ENCODE measurements around the gene TPP1.

DNA sequence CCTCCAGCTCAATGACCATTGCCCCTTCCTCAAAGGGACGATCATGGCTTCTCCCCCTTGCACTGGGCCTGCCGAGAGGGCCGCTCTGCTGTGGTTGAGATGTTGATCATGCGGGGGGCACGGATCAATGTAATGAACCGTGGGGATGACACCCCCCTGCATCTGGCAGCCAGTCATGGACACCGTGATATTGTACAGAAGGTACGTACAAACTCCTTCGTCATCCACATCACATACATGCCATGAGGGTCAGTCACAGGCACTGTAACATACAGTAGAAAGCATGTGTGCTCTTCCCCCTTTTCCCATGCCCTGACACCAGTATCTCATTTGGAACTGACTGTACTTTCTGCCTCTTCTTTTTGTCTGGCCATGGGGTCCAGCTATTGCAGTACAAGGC is 11.2 kb downstream of the TPP1 start:
- TF ChIP-seq, protein P1, sequence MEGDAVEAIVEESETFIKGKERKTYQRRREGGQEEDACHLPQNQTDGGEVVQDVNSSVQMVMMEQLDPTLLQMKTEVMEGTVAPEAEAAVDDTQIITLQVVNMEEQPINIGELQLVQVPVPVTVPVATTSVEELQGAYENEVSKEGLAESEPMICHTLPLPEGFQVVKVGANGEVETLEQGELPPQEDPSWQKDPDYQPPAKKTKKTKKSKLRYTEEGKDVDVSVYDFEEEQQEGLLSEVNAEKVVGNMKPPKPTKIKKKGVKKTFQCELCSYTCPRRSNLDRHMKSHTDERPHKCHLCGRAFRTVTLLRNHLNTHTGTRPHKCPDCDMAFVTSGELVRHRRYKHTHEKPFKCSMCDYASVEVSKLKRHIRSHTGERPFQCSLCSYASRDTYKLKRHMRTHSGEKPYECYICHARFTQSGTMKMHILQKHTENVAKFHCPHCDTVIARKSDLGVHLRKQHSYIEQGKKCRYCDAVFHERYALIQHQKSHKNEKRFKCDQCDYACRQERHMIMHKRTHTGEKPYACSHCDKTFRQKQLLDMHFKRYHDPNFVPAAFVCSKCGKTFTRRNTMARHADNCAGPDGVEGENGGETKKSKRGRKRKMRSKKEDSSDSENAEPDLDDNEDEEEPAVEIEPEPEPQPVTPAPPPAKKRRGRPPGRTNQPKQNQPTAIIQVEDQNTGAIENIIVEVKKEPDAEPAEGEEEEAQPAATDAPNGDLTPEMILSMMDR (IDR thresholded peaks at IDR 0.05) = no peak
- no peak for TF ChIP-seq POLR2A (IDR thresholded peaks at IDR 0.05)

All from thyroid gland (tissue), 4 donors.